Measurements from ENCODE around the gene HYDIN.
"Not testable (repeated sequence)": the region's sequence is repeated elsewhere in the genome, so short reads cannot be mapped to it uniquely, and the experiment has no call there.

DNA sequence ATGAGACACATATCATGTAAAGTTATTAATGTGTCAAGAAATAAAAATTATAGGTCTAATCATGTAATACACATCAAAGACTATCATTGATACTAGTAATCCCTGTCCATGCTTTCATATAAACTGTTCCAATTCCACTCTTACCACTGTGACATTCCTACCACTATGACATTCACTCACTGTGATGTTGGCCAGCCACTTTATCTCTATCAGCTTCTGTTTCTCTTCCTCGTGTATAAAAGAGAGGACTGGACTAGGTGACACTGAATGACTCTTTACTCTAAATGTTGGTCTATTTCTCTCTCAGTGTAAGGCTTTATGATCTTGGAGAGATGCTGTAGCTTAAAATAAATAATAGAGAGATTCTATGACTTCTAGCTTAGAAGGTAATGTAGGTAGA, 150.3 kb downstream of the HYDIN start:
- TF ChIP-seq, protein P1, sequence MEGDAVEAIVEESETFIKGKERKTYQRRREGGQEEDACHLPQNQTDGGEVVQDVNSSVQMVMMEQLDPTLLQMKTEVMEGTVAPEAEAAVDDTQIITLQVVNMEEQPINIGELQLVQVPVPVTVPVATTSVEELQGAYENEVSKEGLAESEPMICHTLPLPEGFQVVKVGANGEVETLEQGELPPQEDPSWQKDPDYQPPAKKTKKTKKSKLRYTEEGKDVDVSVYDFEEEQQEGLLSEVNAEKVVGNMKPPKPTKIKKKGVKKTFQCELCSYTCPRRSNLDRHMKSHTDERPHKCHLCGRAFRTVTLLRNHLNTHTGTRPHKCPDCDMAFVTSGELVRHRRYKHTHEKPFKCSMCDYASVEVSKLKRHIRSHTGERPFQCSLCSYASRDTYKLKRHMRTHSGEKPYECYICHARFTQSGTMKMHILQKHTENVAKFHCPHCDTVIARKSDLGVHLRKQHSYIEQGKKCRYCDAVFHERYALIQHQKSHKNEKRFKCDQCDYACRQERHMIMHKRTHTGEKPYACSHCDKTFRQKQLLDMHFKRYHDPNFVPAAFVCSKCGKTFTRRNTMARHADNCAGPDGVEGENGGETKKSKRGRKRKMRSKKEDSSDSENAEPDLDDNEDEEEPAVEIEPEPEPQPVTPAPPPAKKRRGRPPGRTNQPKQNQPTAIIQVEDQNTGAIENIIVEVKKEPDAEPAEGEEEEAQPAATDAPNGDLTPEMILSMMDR (IDR thresholded peaks at IDR 0.05), result not testable (repeated sequence)
- not testable (repeated sequence) for TF ChIP-seq POLR2A (IDR thresholded peaks at IDR 0.05)

All from adrenal gland (tissue), 5 donors.